Right ventricle myocardium superior (tissue), 1 donor: Measurements from ENCODE around the gene SRCAP. TPM values are rescaled to one million over a fixed set of nuclear protein-coding genes. Genes with fewer than 3 reads are reported as not detected.
A peak's percentile ranks its signal among the peaks of the same experiment; 100 is the strongest.

ENCODE experiments used
- ATAC-seq: fragments of 200-7000 bp; cut with Tn5 transposase; one replicate; pipeline ENCODE4 v1.9.1; 2020; ENCODE audit warnings: mild to moderate bottlenecking; ENCODE audit not compliant: poor library complexity
- DNase-seq: peaks from one replicate; pipeline ENCODE4 v3.0.0-alpha.2; 2020
- intact Hi-C: fragments of 100-400 bp; cut with DNase I; formaldehyde crosslinking; loops from one replicate; pipeline ENCODE4 v1.11.2; 2022
- total RNA-seq: library from RNA; stranded (reverse); fragmentation: NEBNext Ultra II Directional; extraction: Animal tissue kit (Norgen Biotek cat#: 25700); gene quantifications from one replicate; pipeline ENCODE4 v1.2.1, GENCODE V29; 2021
- donor health status: DM: no; HTN: yes; CAD: no; lungs with severe emphysema.

The SRCAP gene
- total RNA-seq, 1 donor from 2014 or later, result 36.7 TPM

GRCh38 chr16:30662449-30662848 lies 36.5 kb upstream of the SRCAP start:
- intact Hi-C loops, result no loop called here
- DNase-seq, result no peak
- no peak for ATAC-seq

DNA sequence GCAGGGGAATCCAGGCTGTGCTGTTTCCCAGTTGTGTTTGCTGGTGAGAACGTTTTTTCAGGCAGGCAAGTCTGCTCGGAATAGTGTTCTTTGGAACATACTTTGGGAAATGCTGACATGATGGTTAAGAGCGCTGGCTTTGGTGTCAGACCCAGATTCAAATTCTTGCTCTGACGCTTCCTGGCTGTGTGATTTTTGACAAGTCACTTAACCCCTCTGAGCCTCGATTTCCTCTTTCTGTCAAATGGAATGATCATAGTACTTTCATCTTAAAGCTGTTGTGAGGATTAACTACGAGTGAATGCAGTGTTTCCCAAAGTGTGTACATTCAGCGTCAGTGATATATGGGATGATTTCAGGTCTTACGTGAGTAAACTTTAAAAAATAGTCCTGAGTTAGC lies 35.9 kb upstream of the SRCAP start:
- ATAC-seq (no peak), DNase-seq (no peak)
- intact Hi-C loops, result no loop called here

GRCh38 chr16:30663820-30664219 lies 35.2 kb upstream of the SRCAP start:
- ATAC-seq (no peak), DNase-seq (no peak)
- intact Hi-C loops, result no loop called here

GRCh38 chr16:30664616-30665109 lies 34.3 kb upstream of the SRCAP start:
- DNase-seq, result no peak
- intact Hi-C loops, result no loop called here
- no peak for ATAC-seq

DNA sequence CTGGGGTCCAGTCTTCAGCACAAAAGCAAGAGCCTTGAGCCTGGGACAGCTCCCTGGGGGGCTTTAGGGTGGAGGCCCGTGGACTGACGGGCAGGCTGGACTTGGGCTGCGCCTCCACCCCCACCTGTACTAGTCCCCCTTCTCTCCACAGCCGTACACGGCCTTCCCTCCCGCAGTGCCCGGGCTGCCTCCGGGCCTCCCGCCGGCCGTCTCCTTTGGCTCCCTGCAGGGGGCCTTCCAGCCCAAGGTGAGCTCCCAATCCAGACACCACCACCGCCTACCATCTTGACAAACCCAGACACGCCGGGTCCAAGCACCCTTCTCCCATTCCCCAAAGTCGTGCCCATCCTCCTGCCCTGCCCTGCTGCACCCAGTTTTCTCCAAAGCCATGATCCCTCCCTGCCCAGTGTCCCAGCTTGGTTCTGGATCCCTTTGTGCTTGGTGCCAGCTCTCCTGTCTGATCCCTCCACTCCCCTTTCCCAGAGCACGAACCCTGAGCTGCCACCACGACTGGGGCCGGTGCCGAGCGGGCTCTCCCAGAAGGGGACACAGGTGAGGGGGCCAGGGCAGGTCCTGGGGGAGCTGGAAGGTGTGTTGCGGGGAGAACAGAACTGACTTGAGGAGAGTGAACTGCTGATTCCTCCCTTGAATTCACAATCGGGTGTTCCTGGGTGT lies 33.7 kb upstream of the SRCAP start:
- ATAC-seq, result no peak
- intact Hi-C loops, result no loop called here
- no peak for DNase-seq

GRCh38 chr16:30665830-30666190 lies 33.2 kb upstream of the SRCAP start:
- intact Hi-C loops, result no loop called here
- ATAC-seq, result no peak

GRCh38 chr16:30666681-30667080 lies 32.3 kb upstream of the SRCAP start:
- ATAC-seq (no peak), DNase-seq (no peak)
- intact Hi-C loops, result no loop called here

More at GRCh38 chr16:30665830-30666190, 33.2 kb upstream of the SRCAP start:
- DNase-seq, result no peak

DNA sequence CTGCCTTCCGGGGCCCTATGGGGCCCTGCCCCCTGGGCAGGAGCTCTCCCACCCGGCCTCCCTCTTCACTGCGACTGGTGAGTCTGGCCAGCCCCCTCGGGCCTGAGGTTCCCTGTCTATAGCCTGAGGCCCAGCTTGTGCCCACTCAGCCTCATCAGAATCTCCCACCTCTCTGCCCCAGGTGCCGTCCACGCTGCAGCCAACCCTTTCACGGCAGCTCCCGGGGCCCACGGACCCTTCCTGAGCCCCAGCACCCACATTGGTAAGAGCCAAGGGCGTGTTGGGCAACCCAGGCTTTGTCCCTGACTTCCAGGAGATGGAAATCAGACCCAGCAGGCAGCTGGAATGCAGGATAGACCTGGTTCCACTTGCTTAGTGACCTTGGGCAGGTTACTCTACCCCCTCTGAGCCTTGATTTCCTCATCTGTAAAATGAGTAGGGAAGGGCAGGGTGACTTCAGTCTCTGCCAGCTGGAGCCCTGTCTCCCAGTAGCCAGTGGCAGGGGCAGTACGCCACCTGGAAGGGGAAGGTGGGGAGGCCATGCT lies 31.5 kb upstream of the SRCAP start:
- ATAC-seq (no peak), DNase-seq (no peak)
- intact Hi-C loops, result no loop called here

DNA sequence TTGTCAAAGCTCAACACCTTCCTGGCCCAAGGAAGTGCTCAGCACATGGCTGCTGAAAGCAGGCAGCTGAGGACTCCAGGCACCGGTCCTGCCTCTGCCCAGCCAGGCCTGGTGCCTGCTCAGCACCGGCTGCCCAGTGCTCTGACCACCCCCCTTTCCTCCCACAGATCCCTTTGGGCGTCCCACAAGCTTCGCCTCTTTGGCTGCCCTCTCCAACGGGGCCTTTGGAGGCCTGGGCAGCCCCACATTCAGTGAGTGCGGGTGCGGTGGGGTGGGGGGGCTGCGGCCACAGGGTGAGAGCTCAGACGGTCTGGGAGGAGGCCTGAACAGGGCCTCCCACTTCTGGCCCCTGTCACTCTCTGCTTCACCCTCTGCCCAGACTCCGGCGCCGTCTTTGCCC lies 30.6 kb upstream of the SRCAP start:
- no peak for ATAC-seq
- intact Hi-C loops, result no loop called here

GRCh38 chr16:30669026-30669902 lies 29.7 kb upstream of the SRCAP start:
- no peak for ATAC-seq
- no peak for DNase-seq
- intact Hi-C loops, result no loop called here

More for the DNA sequence above, 30.6 kb upstream of the SRCAP start:
- peak; percentile 15 for DNase-seq

DNA sequence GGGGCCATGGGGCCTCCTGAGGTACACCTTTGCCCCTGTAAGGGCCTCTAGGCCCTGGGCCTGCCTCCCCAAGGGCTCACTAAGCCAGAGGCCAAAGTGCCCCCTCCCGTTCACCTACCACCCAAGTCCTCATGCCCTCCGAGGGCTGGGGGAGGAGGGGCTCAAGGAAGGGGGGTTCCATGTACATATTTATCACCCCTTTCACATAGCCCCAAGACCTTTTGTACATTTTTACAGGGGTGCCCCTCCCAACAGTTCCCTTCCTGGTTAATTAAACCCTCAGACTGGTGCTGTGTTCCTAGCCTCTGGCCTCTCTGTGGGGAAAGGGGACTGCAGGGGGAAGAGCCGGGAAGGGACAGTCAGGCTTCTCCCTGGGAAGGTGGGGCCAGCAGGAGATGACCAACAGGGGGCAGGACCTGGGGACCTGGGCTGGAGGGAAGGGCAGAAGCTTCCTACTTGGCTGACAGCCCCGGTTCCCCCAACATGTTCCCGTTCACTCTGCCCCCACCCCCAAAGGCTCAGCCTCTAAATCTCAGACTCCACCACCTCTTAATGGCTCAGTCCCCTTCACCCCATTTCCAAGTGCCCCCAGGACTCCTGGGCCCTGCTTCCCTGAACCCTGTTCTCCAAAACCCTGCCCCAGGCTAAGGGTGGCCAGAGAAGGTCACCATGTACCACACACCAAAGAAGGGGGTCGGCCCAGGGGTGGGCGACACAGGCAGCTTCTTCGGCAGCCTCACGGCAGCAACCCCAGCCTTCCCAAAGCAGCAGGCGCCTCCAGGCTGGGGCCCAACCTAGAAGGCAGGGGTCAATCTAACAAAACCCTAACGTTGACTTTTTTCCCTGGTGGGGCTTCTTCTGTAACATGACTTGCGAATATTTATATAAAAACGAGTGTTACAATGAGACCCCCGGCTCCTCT lies 28.8 kb upstream of the SRCAP start:
- no peak for DNase-seq
- ATAC-seq, result no peak
- intact Hi-C loops, result no loop called here

DNA sequence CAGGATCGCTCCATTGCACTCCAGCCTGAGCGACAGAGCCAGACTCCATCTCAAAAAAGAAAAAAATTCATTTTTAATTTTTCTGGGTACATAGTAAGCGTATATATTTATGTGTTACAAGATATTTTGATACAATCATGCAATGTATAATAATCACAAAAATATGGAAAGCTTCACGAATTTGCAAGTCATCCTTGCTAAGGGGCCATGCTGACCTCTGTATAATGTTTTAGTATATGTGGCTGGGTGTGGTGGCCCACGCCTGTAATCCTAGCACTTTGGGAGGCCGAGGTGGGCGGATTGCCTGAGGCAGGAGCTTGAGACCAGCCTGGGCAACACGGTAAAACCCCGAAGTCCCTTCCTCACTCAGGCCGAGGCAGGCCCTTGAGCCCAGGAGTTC lies 23.8 kb upstream of the SRCAP start:
- intact Hi-C loops, result no loop called here
- ATAC-seq (no peak), DNase-seq (no peak)

DNA sequence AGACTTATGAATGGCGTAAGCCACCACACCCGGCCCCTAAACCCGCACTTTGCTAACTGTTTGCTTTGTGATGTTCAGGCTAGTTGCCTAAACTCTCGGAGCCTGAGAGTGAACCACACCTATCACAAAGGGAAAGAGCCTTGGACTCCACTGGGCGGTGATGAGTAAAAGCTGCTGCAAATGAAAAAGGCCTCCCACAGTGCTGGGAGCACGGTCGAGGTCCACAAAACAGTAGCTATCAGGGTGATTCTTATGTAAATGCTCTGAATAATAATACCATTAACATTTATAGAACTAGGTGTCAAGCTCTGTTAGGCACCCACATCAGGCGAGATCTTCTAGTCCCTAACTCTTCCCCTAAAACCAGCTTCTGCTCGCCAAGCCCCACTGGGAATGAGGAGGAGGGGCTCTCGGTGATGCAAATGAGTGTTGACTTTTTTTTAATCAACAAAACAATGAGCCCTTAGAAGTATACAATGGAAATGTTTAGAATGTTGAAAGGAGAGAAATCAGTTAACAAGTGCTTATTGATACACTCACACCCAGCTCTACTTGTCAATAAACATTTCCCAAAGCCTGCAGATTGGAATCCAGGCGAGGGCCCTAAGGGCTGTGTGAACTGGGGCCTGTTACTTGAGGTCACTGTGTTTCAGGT lies 20.9 kb upstream of the SRCAP start:
- ATAC-seq (no peak), DNase-seq (no peak)
- intact Hi-C loops, result no loop called here

DNA sequence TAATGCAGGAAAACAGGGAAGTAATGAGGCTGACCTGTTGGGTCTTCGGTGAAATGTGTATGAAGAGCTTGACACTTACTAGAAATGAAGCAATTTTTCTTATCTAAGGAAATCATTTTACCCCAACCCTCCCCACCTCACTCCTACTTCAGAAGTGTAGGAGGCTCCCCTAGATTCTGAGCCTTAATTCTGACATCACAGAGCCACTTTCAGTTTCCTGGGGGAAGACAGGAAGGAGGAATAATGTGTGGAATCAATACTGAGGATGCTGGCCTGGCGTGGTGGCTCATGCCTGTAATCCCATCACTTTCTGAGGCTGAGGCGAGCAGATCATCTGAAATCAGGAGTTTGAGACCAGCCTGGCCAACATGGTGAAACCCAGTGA lies 20.4 kb upstream of the SRCAP start:
- no peak for DNase-seq
- ATAC-seq, result no peak
- intact Hi-C loops, result no loop called here

DNA sequence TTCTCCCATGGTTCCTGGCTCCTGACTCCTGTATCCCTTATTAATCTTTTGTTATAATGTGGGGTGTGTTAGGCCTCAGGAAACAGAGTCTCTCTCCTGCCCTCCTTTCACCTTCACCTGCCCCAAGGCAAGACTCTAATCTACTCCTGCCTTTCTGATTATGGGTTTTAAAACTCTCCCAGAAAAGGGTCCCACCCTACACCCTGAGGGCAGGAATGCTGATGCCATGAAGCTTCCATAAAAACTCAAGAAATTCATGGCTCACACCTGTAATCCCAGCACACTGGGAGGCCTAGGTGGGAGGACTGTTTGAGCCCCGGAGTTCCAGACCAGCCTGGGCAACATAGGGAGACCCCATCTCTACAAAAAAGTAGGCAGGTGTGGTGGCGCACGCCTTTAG lies 18.6 kb upstream of the SRCAP start:
- DNase-seq (no peak), ATAC-seq (no peak)
- intact Hi-C loops, result no loop called here

GRCh38 chr16:30688701-30689100 lies 10.3 kb upstream of the SRCAP start:
- intact Hi-C loops, result no loop called here
- ATAC-seq, result no peak

DNA sequence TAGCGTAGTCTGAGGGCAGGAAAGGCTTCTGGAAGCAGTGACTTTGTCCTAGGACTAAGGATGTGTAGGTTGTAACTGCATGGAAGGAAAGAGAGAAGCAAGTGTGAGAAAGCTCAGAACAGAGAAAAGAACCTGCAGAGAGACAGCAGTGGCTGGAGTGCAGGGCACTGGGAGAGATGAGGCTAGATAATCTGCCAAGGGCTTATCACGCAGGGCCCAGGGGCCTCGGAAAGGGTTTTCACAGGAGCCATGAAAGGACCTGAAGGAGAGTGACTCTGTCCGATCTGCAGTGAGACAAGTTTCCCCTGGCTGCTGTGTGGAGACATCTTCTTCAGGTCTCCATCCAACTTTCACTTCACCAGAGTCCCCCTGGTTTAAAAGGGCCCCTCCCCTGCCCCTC lies 7.1 kb upstream of the SRCAP start:
- DNase-seq (no peak), ATAC-seq (no peak)
- intact Hi-C loops, result no loop called here

More at GRCh38 chr16:30688701-30689100, 10.3 kb upstream of the SRCAP start:
- no peak for DNase-seq

DNA sequence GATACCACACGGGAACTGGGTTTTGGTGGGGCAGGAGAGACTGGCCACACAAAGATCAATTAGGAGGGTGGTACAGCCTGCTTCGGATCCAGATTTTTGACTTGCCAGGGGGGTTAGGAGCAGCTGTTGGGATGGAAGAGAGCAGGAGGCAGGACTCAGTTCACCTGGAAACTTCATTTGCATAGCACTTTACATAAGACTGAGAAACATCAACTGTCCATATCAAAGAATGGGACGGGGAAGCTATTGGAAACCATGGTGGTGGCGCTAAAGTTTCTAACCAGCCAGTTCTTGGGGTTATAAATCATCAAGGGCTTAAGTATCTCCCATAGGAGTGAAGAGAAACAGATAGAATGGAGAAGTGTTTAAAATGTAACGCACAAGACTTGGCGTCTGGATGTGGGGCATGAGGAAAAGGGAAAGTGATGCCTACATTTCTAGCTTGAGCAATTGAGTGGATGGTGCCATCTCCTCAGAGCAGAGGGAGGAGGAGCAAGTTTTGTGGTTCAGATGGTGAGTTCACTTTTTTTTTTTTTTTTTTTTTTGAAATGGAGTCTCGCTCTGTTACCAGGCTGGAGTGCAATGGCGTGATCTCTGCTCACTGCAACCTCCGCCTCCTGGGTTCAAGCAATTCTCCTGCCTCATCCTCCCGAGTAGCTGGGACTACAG lies 6.4 kb upstream of the SRCAP start:
- DNase-seq (no peak), ATAC-seq (no peak)
- intact Hi-C loops, result no loop called here
